ENCODE data around the gene ZDHHC24. TPM values are rescaled to one million over a fixed set of nuclear protein-coding genes. Genes with fewer than 3 reads are reported as not detected.

ZDHHC24 gene
- total and polyA plus RNA-seq, 8 donors = 2.6 to 73.9 (median 7.3) TPM

- Histone ChIP-seq H3K4me1 (peaks cover 3 to 8% (median 6%) of the 10 kb centered on the region in 4 donors), H3K27ac (no peak overlapping the region), H3K4me3 (no peak overlapping the region), H3K27me3 (no peaks in the 10 kb centered on the region), H3K36me3 (no peaks in the 10 kb centered on the region), H3K9me3 (peaks cover 0 to 13% (median 0%) of the 10 kb centered on the region in 4 donors)
- WGBS, 5 donors = 15 to 17% (median 17%) methylated on average over 24 to 25 of the region's 25 CpGs
- peak; percentile 84 to 89 for DNase-seq
- no peak for TF ChIP-seq POLR2A (IDR thresholded peaks at IDR 0.05)
- TF ChIP-seq EP300 (IDR thresholded peaks at IDR 0.05) = no peak
- peak in 1 of 3 donors; percentile 63 for TF ChIP-seq POLR2AphosphoS5 (IDR thresholded peaks at IDR 0.05)
- TF ChIP-seq CTCF (IDR thresholded peaks at IDR 0.05) = peak in 5 of 7 experiments; percentile 74 to 85 (median 78)
- intact Hi-C loops (cut with DNase I; ENCODE audit: low total_unique reads) = loop anchor here (2.0 kb wide), 1 partner anchor 100 kb away; no protein-coding TSS in a partner anchor
Measured at GRCh38 chr11:66579017-66579606, 33.3 kb upstream of the ZDHHC24 start.

- Histone ChIP-seq H3K4me3 (no peak overlapping the region), H3K9me3 (no peaks in the 10 kb centered on the region), H3K4me1 (peaks cover 15 to 22% (median 20%) of the 10 kb centered on the region in 4 donors), H3K27ac (no peak overlapping the region), H3K36me3 (peaks cover 0 to 12% (median 4%) of the 10 kb centered on the region in 4 donors), H3K27me3 (peaks cover 0 to 6% (median 0%) of the 10 kb centered on the region in 3 donors)
- intact Hi-C loops (cut with DNase I; ENCODE audit: low total_unique reads) = no loop called here
- WGBS, 5 donors = 66 to 78% (median 70%) methylated on average over 2 of the region's 2 CpGs
- DNase-seq = no peak
- no peak for TF ChIP-seq CTCF (IDR thresholded peaks at IDR 0.05)
- TF ChIP-seq POLR2A (IDR thresholded peaks at IDR 0.05) = no peak
- no peak for TF ChIP-seq POLR2AphosphoS5 (IDR thresholded peaks at IDR 0.05)
- TF ChIP-seq EP300 (IDR thresholded peaks at IDR 0.05) = no peak
Measured at GRCh38 chr11:66570850-66571180, 25.0 kb upstream of the ZDHHC24 start.

- intact Hi-C loops (cut with DNase I; ENCODE audit: low total_unique reads) = no loop called here
- Histone ChIP-seq H3K27me3 (peaks cover 0 to 6% (median 0%) of the 10 kb centered on the region in 3 donors), H3K9me3 (no peaks in the 10 kb centered on the region), H3K27ac (no peak overlapping the region), H3K36me3 (peaks cover 0 to 17% (median 8%) of the 10 kb centered on the region in 4 donors), H3K4me1 (peaks cover 15 to 22% (median 20%) of the 10 kb centered on the region in 4 donors), H3K4me3 (no peak overlapping the region)
- no peak for TF ChIP-seq POLR2AphosphoS5 (IDR thresholded peaks at IDR 0.05)
- TF ChIP-seq POLR2A (IDR thresholded peaks at IDR 0.05) = no peak
- TF ChIP-seq EP300 (IDR thresholded peaks at IDR 0.05) = no peak
- TF ChIP-seq CTCF (IDR thresholded peaks at IDR 0.05) = no peak
- WGBS, 5 donors = 56 to 72% (median 62%) methylated on average over 5 of the region's 5 CpGs
- no peak for DNase-seq
Measured at GRCh38 chr11:66570079-66570849, 24.4 kb upstream of the ZDHHC24 start.

GRCh38 chr11:66569076-66569475 lies 23.2 kb upstream of the ZDHHC24 start:
- intact Hi-C loops (cut with DNase I; ENCODE audit: low total_unique reads) = no loop called here

More at GRCh38 chr11:66569076-66569475, 23.2 kb upstream of the ZDHHC24 start:
- TF ChIP-seq CTCF (IDR thresholded peaks at IDR 0.05) (no peak), POLR2A (IDR thresholded peaks at IDR 0.05) (no peak), POLR2AphosphoS5 (IDR thresholded peaks at IDR 0.05) (no peak), EP300 (IDR thresholded peaks at IDR 0.05) (no peak)
- Histone ChIP-seq H3K4me3 (peak overlapping the region in 1 of 4 donors; percentile 76), H3K27me3 (peaks cover 0 to 6% (median 0%) of the 10 kb centered on the region in 3 donors), H3K36me3 (peaks cover 0 to 29% (median 16%) of the 10 kb centered on the region in 4 donors), H3K4me1 (peaks cover 15 to 22% (median 20%) of the 10 kb centered on the region in 4 donors), H3K27ac (no peak overlapping the region), H3K9me3 (no peaks in the 10 kb centered on the region)
- WGBS, 5 donors = 79 to 90% (median 88%) methylated on average over 7 of the region's 7 CpGs
- DNase-seq = no peak
